Stimulated activated CD8-positive, alpha-beta memory T cell treated with anti-CD3 and anti-CD28 coated beads, Interleukin-7, amount 100 ng/mL, for 1 hour (primary cell): ENCODE measurements around the gene ATAD3A.
"Not testable (repeated sequence)": the region's sequence is repeated elsewhere in the genome, so short reads cannot be mapped to it uniquely, and the experiment has no call there.

Experiments used
- DNase-seq, 2 donors: peaks; one replicate each; pipeline ENCODE4 v3.0.0-alpha.2; 2020; ENCODE audit warnings: low read depth in 2 of 2

The ATAD3A gene

GRCh38 chr1:1489861-1490260, 22.1 kb upstream of the ATAD3A start:
- DNase-seq = no peak

DNA sequence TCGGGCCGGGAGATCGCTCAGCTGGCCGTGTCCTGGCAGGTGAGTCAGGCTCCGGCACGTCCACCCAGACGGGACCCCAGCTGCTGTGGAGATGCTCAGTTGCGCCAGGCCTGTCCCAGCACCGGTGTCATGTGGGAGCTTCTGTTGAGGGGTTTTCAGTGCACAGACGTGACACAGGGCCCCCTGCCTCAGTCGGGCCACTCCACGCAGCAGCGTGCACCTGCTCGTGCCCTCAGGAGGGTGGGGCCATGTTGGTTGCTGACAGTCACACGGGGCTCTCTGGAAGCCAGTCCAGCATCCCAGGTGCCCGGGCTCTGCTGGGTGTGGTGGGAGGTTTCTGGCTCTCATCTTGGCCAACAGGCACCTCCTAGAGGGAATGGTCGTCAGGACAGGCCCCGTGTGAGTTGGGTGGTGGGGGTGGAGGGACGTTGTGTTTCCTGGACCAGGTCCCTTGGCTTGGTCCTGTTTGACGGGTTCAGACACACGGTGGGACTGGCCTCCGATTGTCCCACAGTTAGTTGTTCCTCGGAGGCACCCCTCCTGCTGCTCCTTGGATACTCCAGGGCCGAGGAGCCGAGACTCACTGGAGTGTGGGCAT, 21.2 kb upstream of the ATAD3A start:
- DNase-seq = no peak

DNA sequence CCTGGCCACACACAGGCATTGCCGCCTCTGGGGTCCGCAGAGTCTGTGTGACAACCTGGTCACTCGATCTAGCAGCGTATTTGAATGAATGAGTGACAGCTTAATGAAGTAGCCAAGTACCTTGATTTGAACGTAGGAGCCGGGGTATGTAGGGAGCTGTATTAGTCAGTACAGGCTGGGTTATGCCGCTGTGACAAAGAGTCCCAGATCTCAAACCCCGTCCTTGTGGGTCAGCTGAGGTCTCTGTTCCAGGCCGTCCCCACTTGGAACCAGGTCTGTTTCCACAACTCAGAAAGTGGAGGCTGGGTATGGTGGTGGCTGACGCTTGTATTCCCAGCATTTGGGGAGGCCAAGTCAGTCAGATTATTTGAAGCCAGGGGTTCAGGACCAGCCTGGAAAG, 20.4 kb upstream of the ATAD3A start:
- no peak for DNase-seq

DNA sequence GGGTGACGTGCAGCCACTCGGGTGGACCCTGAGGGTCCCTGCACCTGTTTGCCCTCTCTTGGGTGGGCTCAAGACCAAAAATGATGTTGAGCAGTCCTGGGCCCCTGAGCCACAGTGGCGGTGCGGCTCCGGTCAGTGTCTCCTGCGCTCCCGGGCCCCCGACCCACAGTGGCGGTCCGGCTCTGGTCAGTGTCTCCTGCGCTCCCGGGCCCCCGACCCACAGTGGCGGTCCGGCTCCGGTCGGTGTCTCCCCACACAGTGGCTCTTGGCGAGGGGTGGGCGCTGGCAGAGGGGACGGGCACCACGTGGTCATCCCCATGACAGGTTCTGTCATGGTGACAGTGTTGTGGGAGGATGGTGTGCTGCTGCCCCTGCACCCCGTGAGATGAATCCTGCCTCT, 17.7 kb upstream of the ATAD3A start:
- DNase-seq = not testable (repeated sequence)

DNA sequence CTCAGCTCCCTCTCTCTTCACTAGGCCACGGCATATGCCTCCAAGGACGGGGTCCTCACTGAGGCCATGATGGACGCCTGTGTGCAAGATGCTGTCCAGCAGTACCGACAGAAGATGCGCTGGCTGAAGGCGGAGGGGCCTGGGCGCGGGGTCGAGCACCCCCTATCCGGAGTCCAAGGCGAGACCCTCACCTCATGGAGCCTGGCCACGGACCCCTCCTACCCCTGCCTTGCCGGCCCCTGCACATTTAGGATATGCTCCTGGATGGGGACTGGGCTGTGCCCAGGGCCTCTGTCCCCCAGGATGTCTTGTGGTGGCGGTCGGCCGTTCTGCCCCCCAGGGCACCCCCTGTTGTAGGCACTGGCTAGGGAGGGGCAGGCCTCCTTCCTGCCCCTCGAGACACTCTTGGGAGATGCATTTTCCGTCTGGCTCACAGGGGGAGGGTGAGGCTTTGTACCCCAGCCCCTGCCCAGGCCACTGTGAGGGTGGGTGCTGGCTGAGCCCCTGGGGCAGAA, 16.4 kb upstream of the ATAD3A start:
- not testable (repeated sequence) for DNase-seq

GRCh38 chr1:1504777-1505365, 7.1 kb upstream of the ATAD3A start:
- peak; percentile 27 to 41 for DNase-seq

GRCh38 chr1:1505366-1505798, 6.6 kb upstream of the ATAD3A start:
- not testable (repeated sequence) for DNase-seq

GRCh38 chr1:1505801-1506200, 6.2 kb upstream of the ATAD3A start:
- not testable (repeated sequence) for DNase-seq

GRCh38 chr1:1507305-1507704, 4.7 kb upstream of the ATAD3A start:
- DNase-seq = no peak

GRCh38 chr1:1508775-1509464, 3.0 kb upstream of the ATAD3A start:
- not testable (repeated sequence) for DNase-seq

DNA sequence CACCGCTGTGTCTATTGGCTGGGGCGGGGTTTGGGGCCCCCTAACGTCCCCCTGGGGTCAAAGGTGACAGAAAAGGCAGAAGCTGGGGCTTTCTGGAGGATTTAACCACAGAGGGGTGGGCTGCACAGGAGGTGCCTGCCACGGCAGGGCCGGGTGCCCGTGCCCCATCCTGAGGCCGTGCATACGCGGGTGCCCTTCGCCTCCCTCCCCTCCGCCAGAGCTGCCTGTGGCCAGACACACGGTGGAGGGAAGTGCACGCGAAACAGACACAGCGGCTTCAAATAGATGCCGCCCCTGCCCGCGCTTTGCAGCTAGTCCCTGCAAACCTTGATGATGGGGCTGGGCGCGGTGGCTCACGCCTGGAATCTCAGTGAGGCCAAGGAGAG, 2.5 kb upstream of the ATAD3A start:
- not testable (repeated sequence) for DNase-seq

- DNase-seq = no peak
Observed at GRCh38 chr1:1510912-1511532, 940 bp upstream of the ATAD3A start.

DNA sequence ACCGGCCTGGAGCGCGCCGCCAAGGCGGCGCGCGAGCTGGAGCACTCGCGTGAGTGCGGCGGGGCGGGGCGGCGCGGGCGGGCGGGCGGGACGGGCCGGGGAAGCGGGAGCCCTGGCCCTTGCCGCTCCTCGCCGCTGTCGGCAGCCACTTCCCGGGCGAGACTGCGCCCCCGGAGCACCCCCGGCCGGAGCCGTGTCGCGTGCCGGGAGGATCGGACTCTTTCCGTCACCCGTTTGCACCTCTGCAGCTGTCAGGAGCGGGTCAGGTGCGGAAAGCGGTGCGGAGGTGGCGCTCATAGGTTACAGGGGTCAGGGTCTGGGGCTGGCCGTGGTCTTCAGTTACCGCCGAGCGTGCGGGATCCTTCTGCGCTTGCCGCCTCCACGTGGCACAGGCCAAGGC, 463 bp downstream of the ATAD3A start:
- not testable (repeated sequence) for DNase-seq

DNA sequence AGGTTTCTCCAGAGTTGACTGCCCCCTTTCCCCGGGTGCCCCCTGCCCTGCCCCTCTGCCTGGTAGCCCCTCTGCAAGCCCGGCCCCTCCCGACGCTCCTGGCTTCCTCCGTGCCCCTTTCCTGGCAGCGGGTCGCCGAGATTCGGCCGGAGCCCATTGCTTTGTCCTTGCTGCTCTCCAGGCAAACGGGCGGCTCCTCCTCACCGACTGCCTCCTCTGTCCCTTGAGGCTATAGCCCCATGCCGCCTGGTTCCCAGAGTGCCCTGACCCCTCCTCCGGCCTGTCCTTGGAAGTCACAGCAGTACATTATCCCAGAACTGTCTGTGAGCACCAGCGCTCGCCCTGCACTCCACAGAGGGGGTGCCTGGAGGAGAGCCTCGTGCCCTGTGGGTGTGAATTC, 1.7 kb downstream of the ATAD3A start:
- not testable (repeated sequence) for DNase-seq

GRCh38 chr1:1514376-1514775, 2.4 kb downstream of the ATAD3A start:
- not testable (repeated sequence) for DNase-seq

DNA sequence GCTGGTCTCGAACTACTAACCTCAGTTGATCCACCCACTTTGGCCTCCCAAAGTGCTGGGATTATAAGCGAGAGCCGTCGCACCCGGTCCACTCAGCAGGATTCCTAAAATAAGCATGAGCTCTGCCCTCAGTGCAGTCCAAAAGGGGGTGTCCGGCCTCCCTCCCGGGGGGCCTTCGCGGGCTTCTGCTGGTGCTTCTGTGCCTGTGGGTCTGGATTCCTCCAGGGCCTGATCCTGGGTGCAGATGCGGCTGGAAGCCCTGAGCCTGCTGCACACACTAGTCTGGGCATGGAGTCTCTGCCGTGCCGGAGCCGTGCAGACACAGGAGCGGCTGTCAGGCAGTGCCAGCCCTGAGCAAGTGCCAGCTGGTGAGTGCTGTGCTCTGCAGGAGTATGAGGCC, 5.0 kb downstream of the ATAD3A start:
- DNase-seq = not testable (repeated sequence)

DNA sequence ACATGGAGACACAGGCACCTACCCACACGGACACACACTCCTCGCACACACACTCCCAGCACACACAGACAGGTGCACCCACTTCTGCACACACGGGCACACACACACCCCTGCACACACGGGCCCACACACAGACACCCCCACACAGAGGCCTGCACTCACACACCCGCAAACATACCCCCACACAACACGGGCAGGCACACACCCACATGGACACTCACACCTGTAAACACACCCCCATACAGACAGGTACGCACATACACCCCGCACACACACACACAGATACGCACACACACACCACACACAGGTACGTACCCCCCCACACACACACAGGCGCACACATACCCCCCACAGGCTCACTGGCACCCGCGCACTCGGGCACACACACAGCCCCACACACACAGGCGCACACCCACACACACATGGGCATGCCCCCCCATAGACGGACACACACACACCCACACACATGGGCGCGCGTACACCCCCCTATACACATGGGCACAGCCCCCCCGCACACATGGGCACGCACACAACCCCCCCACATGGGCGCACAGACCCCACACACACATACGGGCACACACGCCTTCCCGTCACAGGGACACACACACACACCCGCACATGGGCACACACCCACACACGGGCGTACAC, 6.1 kb downstream of the ATAD3A start:
- no peak for DNase-seq

GRCh38 chr1:1518621-1519007, 6.7 kb downstream of the ATAD3A start:
- DNase-seq = not testable (repeated sequence)

GRCh38 chr1:1519805-1520505, 8.0 kb downstream of the ATAD3A start:
- DNase-seq = not testable (repeated sequence)

DNA sequence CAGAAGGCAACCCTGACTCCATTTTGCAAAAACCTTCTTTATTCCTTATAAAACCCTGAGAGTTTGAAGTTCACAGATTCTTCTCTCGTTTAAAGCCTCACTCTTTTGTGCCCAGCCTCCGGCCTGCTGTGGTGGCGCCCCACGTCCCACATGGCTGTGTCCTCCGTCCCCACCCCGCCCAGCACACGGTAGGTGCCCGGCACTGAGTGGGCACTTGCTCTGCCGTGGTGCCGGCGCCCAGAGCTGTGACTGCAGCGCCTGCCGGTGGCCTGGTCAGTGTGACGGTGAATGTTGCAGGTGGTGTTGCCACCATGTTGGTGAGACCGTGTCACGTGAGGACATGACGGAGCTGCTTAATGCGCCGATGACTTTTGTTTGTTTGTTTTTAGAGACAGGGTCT, 9.4 kb downstream of the ATAD3A start:
- no peak for DNase-seq

GRCh38 chr1:1522536-1522935, 10.6 kb downstream of the ATAD3A start:
- not testable (repeated sequence) for DNase-seq
